ENCODE measurements around the gene CEP164.
"Not testable (repeated sequence)": the region's sequence is repeated elsewhere in the genome, so short reads cannot be mapped to it uniquely, and the experiment has no call there.

The CEP164 gene

DNA sequence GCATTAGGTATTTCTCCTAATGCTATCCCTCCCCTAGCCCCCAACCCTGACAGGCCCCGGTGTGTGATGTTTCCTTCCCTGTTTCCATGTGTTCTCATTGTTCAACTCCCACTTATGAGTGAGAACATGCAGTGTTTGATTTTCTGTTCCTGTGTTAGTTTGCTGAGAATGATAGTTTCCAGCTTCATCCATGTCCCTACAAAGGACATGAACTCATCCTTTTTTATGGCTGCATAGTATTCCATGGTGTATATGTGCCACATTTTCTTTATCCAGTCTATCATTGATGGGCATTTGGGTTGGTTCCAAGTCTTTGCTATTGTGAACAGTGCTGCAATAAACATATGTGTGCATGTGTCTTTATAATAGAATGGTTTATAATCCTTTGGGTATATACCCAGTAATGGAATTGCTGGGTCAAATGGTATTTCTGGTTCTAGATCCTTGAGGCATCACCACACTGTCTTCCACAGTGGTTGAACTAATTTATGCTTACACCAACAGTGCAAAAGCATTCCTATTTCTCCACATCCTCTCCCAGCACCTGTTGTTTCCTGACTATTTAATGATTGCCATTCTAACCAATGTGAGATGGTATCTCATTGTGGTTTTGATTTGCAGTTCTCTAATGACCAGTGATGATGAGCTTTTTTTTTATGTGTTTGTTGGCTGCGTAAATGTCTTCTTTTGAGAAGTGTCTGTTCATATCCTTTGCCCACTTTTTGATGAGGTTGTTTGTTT, 71.6 kb downstream of the CEP164 start:
- not testable (repeated sequence) for DNase-seq

DNA sequence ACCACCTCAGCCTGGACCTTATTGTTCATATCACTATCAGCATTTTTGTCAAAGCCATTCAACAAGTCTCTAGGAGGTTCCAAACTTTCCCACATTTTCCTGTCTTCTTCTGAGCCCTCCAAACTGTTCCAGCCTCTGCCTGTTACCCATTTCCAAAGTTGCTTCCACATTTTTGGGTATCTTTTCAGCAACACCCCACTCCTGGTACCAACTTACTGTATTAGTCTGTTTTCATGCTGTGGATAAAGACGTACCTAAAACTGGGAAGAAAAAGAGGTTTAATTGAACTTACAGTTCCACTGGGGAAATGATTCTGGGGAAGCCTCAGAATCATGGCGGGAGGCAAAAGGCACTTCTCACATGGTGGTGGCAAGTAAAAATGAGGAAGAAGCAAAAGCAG, 78.2 kb downstream of the CEP164 start:
- not testable (repeated sequence) for DNase-seq

DNA sequence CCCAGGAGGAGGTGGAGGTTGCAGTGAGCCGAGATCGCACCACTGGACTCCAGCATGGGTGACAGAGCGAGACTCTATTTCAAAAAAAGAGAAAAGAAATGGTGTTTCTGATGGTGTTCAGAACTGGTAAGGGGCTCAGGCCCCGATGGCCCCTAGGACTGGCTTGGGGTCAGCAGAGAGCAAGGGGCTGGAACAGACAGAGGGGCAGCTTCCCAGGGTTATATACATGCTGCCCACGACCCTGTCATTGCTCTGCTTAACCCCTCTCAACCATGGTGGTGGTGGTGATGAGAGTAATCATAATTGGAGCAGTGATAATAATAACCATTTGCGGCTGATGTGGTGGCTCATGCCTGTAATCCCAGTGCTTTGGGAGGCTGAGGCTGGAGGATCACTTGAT, 79.4 kb downstream of the CEP164 start:
- DNase-seq = no peak

DNA sequence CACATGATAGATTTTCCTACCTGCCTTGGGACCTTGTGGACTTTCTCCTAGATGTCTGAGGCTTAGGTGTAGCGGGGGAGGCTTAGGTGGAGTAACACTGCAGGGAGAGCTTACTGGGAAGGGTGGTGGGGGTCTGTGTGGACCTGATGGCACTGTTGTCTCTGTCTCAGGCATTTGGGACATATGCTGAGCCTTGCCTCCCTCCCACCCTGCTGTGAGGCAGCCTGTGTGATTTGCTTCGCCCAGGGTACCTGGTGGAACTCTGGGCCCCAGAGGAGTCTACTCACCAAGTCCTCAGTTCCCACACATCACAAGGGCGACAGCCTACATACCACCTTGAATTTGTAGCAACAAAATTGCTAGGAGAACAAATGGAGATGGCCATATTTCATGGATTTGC, 80.7 kb downstream of the CEP164 start:
- no peak for DNase-seq

DNA sequence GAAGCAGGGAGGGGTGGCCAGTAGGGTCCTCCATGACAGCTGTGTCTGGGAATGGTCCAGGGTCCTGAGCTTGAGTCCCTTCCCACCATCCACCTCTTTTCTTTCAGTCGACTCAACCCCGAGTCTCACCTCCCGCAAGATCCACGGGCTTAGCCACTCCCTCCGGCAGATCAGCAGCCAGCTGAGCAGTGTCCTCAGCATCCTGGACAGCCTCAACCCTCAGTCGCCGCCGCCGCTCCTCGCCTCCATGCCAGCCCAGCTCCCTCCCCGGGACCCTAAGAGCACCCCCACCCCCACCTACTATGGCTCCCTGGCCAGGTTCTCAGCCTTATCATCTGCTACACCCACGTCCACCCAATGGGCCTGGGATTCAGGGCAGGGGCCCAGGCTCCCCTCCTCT, 81.9 kb downstream of the CEP164 start:
- no peak for DNase-seq

DNA sequence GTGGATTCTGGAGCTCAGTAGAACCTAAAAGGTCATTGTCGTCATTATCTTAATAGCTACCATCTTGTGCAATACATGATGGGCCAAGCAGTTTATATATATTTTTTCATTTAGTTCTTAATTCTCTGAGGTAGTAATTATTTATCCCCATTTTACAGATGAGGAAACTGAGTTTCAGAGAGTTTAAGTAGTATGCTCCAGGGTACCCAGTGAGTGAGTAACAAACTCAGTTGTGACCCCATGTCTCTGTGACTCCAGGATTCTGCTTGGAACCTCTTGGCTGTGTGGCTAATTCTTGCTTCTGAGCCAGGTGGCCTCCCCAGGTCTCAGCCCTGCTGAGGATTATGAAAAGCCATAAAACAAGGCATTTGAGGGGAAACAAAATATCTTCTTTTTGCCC, 82.6 kb downstream of the CEP164 start:
- DNase-seq = no peak

DNA sequence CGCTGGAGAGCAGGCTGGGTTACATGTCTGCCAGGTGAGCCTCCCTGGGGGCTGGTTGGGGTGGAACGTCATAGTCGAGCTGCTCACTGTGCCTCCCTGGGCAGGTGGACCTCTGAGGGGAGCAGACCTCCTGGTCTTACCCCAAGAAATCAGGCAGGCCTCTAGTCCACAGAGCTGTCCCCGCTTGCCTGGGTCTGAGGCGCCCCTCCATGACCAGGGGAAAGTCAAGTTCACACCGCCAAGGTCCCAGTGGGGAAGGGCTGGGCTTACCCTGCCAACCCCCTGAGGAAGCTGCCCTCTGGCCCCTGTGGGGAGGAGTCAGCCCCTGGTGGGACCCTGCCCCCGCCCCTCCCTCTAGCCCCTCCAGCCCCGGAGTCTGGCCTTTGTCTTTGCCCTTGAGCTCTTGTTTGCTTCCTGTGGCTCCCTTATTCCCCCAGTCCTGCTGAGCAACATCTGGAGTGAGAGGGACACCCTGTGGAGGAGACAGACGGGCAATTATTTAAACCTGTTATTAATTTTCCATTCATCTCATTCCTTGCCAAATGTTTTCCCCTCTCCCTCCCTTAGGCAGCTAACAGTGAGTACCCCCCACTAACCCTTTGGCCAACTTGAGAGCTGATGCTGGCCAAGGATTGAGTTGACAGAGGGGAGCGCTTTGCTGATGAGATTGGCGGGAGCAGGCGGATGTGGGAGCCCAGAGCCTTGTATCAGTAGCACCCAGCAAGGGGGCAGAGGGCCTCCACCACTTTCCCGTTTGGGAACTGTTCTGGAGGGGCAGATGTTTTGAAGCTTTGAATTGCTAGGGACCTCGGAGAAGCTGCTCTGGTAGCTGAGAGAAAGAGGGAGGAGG, 83.4 kb downstream of the CEP164 start:
- DNase-seq = no peak

DNA sequence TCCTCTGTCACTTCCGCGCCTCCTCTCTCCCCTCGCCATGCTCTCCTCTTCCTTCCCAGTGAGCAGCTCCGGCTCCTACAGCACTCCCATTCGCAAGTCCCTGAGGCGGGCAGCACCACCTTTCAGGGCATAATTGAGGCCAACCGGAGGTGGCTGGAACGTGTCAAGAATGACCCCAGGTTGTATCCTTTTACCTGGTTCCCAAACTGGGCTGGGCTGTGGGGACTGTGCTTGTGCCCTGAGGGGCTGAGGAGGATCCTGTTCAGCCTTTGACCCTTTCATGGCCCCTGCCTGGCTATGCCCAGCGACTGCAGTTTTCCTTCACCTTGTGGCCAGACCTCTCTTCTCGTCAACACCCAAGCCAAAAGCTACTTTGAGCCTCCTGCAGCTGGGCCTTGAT, 84.1 kb downstream of the CEP164 start:
- DNase-seq = no peak

DNA sequence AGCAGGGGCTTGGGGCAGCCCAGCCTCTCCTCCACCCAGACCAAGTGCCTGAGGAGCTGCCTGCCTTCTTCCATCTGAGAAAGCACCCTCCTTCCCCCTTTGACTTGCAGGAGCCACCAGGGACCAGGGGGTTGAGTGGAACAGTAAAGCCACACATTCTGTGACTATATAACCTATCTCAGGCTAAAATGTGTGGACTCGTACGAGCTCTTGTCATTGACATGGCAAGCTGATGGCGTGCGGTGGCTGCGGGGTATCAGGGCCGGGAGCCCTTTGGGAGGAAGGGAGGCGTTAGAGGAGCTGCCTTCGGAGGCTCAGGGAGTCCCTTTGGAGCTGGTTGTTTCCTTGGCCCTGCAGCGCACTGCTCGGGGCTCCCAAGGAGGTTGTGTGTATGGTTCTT, 84.5 kb downstream of the CEP164 start:
- DNase-seq = no peak

DNA sequence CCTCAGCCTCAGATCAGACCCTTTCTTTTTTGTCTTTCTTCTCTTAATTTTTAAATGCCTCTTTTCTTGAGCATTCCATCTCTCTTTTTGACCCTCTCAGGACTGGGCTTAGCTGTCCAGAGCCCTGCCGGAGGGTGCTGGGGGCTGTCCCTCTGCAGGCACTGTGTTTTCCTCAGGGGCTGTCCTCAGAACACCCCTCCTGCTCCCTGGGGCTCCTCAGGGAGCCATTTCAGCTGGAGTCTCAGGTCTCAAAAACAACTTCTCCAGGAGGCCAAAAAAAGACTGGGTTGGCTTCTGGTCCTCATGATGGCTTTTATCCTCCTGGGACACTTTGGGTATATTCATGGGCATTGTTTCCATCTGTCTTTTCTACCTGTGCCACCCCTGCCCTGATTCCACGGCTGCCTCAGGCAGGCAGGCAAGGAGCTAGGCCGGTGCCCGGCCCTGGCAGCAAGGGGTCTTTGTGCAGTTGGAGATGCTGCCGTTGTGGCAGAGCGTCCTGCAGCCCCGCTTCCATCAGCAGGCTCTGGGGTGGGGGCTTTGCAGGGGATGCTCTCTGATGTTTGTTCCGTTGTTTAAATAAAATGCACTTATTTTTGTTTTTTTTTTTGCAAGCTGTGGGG, 85.1 kb downstream of the CEP164 start:
- no peak for DNase-seq

DNA sequence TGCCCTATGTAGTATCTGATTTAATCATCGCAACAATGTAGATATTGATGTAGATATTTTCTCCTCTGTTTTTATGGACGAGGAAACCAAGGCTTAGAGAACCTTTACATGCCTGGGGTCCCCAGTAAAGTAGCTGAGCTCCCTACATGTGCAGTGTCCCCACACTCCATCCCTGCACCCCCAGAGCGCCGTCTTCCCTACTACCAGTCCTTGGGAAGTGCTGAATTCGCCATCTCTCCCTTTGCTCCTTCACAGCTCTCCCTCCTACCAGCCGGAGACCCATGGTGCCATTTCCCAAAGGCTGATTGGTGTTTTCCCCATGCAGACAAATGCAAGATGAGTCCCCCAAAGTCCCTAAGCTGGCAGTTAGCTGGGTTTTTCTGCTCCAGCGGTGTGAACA, 86.0 kb downstream of the CEP164 start:
- no peak for DNase-seq

DNA sequence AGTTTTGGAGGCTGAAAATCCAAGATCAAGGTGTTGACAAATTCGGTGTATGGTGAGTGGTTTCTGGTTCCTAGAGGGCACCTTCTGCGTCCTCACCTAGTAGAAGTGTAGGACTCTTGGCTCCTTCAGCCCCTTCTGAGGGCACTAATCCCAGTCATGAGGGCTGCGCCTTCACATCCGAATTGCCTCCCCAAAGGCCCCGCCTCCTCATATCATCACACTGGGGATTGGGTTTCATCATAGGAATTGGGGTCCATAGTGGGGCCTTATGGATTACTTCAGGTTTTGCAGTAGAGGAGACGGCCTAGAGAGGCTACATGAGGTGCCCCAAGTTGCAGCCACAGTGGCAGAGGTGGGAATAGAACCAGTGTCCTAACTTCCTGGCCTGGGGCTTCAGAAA, 87.1 kb downstream of the CEP164 start:
- DNase-seq = no peak

DNA sequence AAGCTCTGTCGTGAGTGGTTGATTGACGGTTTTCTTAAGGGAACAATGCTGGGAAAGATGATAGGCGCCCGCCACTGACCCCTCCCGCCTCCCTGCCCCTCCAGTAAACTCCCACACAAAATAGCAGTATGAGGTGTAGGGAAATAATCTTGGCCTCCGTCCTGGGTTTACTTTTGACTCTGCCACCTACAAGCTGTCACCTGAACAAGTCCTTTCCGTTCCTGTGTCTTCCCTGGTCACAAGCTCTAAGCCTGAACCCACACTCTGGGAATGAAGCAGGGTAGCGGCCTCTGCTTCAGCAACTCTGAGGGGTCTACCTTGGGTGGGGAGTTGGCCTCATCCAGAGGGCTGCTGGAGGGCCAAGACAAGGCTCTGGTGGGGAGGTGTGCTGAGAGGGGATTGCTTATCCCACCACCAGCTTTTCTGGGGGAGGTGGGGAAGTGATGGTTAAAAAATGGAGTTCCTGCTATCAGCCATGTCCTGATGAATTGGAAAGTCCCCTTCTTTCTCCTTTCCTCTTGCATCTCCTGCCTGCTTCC, 87.8 kb downstream of the CEP164 start:
- no peak for DNase-seq

DNA sequence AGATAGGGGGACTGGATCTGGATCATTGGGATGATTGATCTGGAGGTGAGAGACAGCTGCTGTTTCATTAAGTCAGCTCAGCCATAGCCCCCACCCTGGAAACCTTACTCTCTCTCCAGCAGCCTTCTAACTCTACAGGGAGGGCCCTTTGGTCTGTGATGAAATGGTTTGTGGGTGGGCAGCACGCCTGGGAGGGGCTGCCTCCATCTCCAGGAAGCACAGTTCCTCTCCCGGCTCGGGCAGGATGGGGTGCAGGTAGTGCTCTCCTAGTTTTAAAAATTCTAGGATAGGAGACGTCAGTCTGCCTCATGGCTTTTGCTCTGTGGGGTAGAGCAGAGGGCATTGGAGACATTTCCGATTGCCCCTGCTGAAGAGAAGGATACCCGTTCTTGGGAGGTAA, 89.7 kb downstream of the CEP164 start:
- no peak for DNase-seq

DNA sequence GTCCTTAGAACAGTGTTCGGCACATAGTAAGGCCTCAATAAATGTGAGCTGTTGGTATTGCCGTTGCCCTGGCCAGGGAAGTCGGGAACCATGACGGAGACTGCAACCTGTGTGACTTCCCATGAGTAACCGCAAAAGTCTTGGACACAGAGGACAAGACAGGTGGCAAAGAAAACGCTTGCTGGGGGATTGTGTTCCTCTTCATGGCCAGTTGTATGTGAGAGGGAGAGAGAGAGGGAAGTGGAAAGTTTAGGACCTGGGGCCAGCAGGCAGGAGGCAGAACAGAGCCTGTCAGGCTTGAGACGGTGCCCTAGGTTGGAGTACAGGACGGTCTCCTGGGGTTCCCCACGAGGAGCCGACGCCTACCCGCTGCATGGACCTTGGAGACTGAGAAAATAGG, 90.2 kb downstream of the CEP164 start:
- no peak for DNase-seq

DNA sequence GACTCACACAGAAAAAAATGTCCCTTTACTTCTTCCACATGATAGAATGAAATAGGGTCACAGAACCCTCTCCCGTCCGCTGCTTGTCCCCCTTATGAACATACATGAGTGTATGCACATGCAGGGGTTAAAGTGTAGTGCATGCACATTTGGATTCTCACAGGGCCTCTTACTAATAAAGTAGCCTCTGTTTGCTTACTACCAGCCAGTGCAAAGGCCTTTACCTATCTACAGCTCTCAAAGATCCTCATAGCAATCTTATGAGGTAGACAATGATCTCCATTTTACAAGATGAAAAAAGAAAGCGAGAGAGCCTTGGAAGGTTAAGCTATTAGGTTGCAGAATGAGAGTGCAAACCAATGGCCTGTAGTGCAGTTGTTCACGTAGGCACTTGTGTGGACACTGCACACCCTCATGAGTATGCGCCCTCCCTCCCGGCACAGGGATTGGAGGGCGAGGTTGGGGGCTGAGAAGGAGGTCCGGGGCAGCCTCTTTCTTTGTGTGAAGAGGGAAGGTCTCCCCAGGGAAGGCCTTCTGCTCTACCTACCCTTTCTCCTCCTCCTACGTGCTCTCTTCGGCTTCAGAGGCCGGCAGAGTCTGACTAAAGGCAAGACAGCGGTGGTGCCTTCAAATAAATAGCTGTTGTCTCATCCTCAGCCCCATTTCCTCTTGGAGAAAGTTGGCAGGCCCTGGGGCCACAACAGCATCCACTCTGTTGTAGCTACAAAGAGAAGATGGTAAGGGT, 91.3 kb downstream of the CEP164 start:
- DNase-seq = no peak

DNA sequence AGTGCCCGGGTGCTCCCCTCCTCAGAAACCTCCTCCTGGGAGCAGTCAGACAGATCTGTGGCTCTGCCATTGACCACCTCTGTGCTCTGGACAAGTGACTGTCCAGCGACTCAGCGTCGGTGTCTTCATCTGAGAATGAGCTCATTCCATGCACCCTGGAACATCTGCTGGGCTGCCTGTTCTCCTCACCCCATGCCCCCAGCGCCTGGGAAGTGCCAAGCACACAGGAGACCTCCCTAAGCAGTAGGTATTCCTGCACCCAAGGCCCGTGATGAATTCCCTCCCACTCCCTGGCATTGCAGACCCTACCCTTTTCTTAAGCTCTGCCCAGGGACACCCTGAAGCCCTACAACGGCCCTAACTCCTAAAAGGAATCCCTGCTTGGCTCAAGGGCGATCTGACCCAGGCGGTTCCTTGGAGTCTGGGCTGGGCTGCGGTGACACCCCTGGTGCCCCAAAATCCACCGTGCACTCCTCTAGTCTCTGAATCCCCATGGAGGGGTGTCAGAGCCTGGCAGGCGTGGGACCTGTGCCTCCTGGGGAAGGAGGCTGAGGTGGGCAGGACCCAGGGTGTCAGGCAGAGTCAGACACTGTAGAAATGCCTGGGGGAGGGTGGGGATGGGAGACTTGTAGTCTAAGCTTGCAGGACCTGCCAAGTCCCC, 92.0 kb downstream of the CEP164 start:
- DNase-seq = no peak

DNA sequence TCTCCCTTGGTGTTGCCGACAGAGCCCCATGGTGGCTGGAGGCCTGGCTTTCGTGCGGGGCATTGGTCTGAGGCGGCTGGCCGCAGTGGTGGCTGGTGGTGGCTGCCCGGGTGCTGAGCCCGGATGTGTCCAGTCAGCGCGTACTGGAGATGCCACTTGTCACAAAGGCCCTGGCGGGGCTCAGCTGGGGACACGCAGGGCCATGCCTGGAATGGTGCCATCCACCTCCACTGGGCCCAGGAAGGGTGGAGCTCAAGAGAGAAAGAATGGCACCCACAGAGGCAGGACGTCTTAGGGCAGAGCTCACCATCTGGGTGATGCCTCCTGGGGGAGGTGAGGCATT, 92.5 kb downstream of the CEP164 start:
- no peak for DNase-seq

DNA sequence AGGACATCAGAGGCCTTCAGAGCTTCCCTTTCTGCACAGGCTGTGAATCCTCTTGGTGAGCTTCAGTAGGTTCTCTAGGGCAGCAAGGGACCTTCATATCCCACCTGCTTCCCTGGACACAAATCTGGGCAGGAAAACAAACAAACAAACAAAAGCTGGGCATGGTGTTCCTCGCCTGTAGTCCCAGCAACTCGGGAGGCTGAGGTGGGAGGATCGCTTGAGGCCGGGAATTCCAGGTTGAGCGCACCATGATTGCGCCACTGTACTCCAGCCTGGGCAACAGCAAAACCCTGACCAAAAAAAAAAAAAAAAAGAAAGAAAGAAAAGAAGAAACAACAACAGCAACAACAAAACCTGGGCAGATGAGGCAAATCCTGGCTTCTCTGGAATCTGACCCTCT, 92.9 kb downstream of the CEP164 start:
- no peak for DNase-seq

DNA sequence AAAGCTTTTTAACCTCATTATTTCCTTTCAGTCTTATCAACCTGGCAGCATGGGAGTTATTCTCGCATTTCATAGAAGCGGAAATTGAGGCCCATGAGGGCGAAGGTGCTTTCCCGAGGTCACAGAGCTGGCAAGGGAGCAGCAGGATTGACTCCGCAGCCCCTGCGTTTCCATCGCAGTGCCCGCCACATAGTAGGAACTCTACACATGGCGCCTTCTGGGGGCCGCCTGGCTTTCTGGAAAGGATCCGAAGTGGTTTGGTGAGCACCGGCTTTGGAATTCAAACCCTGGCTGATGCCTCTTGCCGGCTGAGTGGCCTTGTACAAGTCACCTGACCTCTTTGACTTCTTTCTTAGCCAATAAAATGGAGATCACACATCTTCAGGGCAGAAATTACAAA, 93.4 kb downstream of the CEP164 start:
- no peak for DNase-seq

DNA sequence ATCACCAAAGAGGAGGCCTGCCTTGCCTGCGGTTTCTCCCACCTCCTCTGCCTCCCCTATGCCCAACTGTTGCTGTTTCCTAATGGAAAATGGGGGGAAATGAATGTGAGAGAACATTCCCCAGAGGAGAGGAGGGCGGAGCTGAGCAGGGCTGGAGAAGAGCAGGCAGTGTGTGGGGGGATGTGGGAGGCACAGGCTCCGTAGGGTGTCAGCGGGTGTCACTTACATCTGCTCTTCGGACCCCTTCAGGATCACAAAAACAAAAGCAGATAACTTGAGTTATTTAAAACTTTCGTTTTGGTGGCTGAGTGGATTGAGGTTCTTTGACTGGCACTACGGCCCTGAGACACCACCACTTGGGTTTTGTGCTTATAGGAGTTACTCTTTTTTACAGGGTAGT, 93.8 kb downstream of the CEP164 start:
- no peak for DNase-seq

DNA sequence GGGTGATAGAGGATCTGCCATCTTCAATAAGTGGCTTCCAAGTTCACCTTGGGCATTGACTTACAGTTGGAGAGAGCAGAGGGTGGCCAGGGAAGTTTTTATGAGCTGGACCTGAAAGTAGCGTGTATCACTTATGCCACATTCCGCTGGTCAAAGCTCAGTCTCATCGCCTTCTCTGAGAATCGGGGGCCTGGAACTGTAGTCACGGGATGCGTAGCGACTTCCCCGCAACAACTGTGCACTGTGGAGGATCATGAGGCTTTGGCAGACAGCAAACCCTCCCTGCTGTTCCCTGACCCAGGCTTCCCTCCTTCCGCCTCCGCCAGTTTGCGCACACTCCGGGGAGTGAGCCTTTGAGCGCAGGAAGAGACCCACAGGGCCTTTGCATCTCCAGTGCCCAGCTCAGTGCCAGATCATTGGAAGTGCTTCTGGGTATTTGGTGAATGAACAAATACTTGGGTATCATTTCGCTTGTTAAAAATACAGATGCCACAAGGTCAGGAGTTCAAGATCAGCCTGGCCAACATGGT, 95.5 kb downstream of the CEP164 start:
- no peak for DNase-seq
